ENCODE data around the gene SMIM35.

Gene SMIM35

DNA sequence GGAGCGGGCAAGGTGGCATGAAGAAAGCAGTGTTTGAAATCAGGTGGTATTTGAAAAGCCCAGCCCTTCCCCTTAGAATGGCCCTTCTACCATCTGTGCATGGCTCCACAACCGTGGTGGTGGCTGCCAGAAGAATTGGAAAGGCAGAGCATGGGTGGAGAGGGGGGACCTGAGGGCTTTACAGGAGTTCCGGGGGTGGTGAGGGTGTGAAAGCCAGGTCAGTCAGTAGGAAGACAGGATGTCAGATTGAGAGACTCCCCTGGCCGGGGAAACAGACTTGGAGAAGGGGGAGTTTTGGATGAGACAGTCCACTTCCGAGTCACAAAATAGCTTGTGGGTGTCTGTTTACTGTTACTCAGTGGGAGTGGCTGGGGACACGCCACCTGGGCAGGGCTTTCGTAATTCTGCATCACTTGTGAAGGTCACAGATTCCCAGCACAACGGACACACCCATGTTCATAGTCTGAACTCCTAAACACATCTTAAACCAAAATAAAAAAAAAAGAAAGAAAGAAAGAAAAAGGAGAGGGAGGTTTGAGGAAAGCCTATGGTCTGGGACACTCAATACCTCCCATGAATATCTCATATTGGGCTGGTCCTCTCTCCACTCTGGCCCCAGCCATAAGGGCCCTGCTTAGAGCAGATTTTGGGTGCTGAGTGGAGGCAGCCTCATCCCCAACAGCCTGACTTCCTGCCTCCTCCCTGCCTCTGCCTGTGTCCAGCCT lies 24.4 kb upstream of the SMIM35 start:
- no peak for DNase-seq (ENCODE audit: low read depth in 1 of 2, low spot score in 1 of 2)

GRCh38 chr11:118109231-118109630 lies 22.5 kb upstream of the SMIM35 start:
- DNase-seq (ENCODE audit: low read depth in 1 of 2, low spot score in 1 of 2): no peak

- no peak for DNase-seq (ENCODE audit: low read depth in 1 of 2, low spot score in 1 of 2)
Measured at GRCh38 chr11:118108513-118108912, 21.8 kb upstream of the SMIM35 start.

DNA sequence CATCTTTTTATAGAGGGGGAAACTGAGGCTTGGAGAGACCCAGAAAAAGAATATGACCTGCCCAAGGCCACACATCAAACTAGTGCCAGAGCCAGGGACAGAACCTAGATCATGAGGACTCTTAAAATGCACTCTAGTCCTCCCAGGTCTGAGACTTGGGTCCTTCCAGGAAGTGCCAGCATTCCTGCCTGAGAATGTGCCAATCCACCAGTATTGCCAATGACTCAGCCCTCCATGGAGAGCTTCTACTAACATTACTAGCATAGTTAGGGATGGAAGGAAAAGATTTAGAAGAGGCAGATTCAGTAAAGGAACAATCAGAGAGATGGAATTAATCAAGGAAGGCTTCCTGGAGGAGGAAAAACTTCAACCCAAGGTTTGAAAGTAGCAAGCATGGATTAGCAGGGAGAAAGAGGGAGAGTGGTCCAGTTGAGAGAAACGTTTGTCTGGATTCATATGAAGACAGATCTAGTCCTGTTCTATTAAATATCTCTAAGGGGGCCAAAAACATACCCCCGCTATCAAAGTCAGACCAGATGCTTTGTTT lies 20.1 kb upstream of the SMIM35 start:
- no peak for DNase-seq (ENCODE audit: low read depth in 1 of 2, low spot score in 1 of 2)

- DNase-seq (ENCODE audit: low read depth in 1 of 2, low spot score in 1 of 2): no peak
Measured at GRCh38 chr11:118105657-118106305, 19.0 kb upstream of the SMIM35 start.

DNA sequence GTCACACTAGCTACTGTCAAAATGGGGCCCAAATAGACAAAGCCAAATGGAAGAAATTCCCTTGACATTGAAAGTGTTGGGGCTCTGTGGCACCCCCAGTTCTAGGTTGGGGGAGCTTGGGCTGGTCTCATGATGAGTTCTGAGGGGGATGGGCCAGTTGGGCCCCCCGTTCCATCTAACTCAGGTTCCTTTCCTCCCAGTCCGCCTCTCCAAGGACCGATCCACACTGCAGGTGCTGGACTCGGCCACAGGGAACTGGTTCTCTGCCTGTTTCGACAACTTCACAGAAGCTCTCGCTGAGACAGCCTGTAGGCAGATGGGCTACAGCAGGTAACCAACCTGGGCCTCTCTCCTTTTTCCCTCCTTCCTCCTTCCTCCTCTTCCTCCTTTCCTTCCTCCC lies 17.7 kb upstream of the SMIM35 start:
- no peak for DNase-seq (ENCODE audit: low read depth in 1 of 2, low spot score in 1 of 2)

- DNase-seq (ENCODE audit: low read depth in 1 of 2, low spot score in 1 of 2): no peak
Measured at GRCh38 chr11:118102721-118103261, 16.0 kb upstream of the SMIM35 start.

DNA sequence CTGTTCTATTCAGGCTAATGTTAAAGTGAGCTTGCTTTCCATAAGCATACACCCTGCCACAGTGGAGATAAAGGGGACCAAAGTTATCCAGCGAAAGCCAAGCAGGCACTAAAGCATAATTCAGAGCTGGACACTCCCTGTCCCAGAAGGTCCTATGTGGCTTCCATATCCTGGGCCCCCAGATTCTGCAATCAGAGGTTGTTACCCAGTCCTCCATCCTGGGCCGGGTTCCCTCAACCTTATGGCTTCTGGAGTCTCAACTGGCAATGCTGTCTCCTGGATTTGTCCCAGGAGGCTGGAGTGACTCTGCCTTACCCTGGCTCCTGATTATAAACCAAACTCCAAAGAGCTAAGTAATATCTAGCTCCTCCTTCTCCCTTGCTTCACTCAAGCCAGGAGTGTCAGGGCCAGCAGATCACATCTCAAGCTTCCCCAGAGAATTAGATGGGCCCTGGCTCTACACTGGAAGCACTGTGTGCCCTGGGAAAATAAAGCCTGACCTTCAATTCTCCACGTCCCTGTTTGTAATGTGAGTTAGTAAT lies 14.0 kb upstream of the SMIM35 start:
- DNase-seq (ENCODE audit: low read depth in 1 of 2, low spot score in 1 of 2): no peak

DNA sequence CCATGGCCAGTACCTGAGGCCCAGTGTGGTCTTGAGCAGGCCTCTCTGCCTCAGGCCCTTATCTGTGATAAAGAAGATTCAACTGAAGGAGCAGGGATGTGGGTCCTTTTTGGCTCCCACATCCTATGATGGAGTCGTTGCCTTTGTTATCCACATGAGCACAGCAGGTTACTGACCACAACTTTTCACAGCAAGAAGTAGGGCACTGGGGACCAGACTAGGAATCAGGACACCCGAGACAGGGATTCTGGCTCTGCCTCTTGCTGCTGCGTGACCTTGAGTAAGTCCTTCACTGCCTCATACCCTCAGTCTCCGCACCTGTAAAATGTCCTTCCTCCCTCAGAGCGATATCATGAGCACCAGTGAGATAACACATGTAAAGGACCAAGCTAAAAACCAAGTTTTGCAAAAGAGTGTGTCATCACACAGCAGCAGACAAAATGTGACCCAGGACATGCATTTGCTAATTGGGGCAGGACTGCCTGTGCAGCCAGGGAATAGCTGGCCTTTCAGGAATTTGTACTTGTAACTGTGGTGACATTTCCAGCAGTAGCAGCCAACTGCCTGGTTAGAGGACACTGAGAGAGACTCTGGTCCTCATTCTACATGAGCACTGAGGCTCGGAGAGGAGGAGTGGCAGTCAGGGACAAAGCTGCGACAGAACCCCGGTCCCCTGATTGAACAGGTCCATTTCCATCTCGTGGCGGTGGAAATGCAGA lies 13.2 kb upstream of the SMIM35 start:
- no peak for DNase-seq (ENCODE audit: low read depth in 1 of 2, low spot score in 1 of 2)

DNA sequence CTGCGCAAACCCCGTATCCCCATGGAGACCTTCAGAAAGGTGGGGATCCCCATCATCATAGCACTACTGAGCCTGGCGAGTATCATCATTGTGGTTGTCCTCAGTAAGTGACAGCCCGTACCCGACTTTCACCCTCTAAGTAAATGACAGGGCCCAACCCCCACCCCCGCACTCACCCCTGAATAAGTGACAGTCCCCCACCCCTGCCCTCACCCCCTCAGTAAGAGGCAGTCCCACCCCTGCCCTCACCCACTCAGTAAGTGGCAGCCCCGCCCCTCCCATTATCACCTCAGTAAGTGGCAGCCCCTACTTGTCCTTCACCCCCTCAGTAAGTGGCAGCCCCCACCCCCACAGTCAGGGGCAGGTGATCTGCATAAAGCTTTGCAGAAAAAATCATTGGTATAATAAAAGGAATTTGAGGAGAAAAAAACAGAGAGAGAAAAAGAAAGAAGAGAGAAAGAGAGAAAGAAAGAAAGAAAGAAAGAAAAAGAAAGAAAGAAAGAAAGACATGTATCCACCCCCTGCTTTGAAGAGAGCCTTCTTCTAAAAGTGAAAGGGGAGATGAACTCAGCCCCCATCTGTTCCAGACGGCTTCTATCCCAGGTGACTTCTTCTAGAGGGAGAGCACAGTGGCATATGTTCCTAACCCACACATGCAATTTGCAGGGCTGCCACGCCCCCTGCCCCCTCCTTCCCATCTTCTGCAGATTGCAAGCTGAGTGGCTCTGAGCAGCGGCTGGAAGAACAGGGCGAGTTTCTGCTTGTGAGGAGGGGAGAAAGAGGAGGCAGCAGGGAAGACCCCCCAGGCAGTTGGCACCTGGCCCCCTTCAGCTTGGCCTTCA lies 12.5 kb upstream of the SMIM35 start:
- no peak for DNase-seq (ENCODE audit: low read depth in 1 of 2, low spot score in 1 of 2)

DNA sequence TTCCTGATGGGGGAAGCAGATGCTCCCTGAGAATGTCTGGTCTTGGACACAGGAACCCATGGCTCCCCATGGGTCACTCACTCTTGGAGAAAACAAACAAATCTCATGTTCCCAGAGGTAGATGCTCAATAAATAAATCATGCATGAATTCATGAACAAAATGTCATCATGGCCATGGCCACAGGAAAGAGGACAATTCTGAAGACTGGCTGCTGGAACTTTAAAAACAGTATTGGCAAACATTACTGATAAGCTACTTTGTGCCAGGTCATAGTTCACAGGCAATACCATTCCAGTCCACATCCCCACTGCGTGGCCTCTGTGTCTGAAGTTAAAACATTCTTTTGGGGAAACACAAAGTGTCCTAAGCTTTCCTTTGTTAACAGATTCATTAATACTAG lies 9.2 kb upstream of the SMIM35 start:
- DNase-seq (ENCODE audit: low read depth in 1 of 2, low spot score in 1 of 2): no peak

DNA sequence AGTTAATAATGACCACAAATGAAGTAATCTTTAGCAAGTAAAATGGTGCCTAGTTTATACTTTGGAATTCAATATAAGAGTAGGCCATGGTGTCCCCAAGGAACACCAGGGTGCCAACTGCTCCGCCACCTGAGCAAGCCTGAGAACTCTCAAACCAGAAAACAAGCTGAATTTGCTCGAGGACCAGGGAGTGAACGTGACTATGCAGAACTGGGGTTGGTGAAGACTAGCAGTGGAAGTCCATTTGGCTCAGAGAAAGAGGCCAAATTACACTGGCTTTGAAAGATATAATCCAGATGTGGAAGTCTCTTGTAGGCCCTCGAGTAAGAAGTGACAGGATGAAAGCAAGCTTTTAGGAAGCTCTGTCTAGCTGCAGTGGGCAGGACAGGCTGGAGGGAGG lies 8.7 kb upstream of the SMIM35 start:
- no peak for DNase-seq (ENCODE audit: low read depth in 1 of 2, low spot score in 1 of 2)

DNA sequence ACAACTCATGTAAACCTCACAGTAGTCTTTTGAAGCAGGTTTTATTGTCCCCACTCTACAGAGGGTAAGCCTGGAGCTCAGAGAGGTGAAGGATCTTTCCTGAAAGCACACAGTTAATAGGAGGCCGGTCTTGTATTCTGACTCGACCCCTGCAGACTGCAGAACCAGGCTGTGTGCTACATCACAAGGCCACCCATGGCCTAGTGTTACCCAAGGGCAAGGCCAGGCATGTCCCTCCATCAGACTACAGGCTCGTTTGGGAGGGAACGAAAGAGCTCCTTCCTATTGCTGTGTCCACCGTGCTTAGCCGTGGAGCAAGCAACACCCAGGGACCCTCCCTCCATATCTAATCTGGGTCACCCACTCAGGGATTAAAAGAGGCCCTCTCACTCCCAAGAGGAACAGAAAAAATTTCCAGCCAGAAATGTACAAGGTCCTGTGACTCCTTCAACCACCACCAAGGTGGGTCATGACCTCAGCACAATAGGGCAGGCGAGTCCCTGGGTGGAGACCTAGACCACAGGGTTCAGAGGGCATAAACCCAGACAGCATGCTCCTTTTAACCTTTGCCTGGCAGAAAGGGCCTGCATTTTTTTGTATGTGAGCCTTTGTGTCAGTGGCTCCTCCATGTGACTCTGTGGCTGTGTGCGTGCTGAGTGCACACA lies 6.3 kb upstream of the SMIM35 start:
- no peak for DNase-seq (ENCODE audit: low read depth in 1 of 2, low spot score in 1 of 2)

- no peak for DNase-seq (ENCODE audit: low read depth in 1 of 2, low spot score in 1 of 2)
Measured at GRCh38 chr11:118091690-118092089, 4.9 kb upstream of the SMIM35 start.

- no peak for DNase-seq (ENCODE audit: low read depth in 1 of 2, low spot score in 1 of 2)
Measured at GRCh38 chr11:118090545-118091162, 3.9 kb upstream of the SMIM35 start.

GRCh38 chr11:118088531-118088930 lies 1.8 kb upstream of the SMIM35 start:
- DNase-seq (ENCODE audit: low read depth in 1 of 2, low spot score in 1 of 2): no peak

DNA sequence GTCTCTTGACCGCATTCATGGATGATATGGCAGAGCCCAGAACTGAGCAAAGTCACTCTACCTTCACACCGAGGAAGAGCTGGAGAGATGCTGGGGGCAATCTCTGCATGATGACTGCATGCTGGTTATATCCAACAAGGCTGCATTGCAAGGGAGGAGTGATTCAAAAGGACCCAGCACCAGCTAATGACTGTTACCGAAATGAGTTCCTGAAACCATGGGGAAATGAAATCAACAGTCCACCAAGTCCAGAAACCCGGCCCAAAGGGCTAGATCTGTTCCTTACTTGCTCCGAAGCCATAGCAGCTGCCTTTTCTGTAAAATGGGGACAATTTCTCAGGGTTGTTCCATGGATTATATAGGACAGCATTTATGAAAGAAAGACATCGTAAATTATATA lies 1.2 kb upstream of the SMIM35 start:
- no peak for DNase-seq (ENCODE audit: low read depth in 1 of 2, low spot score in 1 of 2)

- DNase-seq (ENCODE audit: low read depth in 1 of 2, low spot score in 1 of 2): no peak
Measured at GRCh38 chr11:118084656-118085055, 2.1 kb downstream of the SMIM35 start.

GRCh38 chr11:118084247-118084646 lies 2.5 kb downstream of the SMIM35 start:
- no peak for DNase-seq (ENCODE audit: low read depth in 1 of 2, low spot score in 1 of 2)
